Thyroid gland (tissue), 4 donors: ENCODE measurements around the gene TOPBP1.

ENCODE experiments used
- POLR2A ChIP-seq, 2 donors: fragments of 450-650 bp; IDR thresholded peaks; one replicate each; pipeline ENCODE4 v1.6.1; 2017; ENCODE audit warnings: antibody characterized with exemption in 2 of 2, mild to moderate bottlenecking in 2 of 2, moderate library complexity in 1 of 2
- TF ChIP-seq, protein P1 (sequence below), 6 experiments: fragments of 200-600 bp in 3 of 6; fragments of 450-650 bp in 3 of 6; sonication (generic) in 3 of 6; IDR thresholded peaks; one replicate each; pipeline ENCODE4 v1.5.1; 2016 to 2019; ENCODE audit warnings: antibody characterized with exemption in 6 of 6, mild to moderate bottlenecking in 2 of 6, inconsistent platforms in 1 of 6, moderate library complexity in 1 of 6

DNA sequence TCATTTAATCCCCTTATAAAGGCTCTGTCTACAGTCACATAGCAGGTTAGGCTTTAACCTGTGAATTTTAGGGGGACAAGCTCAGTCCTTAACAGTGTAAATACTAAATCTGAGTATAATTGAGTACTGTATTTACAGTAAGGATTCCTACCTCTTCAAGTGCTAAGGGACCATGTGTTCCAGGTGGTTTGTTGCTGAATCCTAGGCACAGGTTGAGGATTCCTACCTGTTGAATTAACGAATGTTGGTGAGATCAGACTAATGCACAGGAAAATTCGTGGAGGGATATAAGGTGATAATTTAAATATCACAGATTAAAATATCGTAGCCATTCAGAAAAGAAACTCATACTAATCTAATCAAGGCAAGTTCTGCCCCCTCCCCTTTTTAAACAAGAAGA lies 63.3 kb downstream of the TOPBP1 start:
- no peak for TF ChIP-seq POLR2A (IDR thresholded peaks at IDR 0.05)
- TF ChIP-seq, protein P1, sequence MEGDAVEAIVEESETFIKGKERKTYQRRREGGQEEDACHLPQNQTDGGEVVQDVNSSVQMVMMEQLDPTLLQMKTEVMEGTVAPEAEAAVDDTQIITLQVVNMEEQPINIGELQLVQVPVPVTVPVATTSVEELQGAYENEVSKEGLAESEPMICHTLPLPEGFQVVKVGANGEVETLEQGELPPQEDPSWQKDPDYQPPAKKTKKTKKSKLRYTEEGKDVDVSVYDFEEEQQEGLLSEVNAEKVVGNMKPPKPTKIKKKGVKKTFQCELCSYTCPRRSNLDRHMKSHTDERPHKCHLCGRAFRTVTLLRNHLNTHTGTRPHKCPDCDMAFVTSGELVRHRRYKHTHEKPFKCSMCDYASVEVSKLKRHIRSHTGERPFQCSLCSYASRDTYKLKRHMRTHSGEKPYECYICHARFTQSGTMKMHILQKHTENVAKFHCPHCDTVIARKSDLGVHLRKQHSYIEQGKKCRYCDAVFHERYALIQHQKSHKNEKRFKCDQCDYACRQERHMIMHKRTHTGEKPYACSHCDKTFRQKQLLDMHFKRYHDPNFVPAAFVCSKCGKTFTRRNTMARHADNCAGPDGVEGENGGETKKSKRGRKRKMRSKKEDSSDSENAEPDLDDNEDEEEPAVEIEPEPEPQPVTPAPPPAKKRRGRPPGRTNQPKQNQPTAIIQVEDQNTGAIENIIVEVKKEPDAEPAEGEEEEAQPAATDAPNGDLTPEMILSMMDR (IDR thresholded peaks at IDR 0.05), result no peak
